ENCODE data around the gene PLA2G3. TPM values are rescaled to one million over a fixed set of nuclear protein-coding genes. Genes with fewer than 3 reads are reported as not detected.

Gene PLA2G3
- total and polyA plus RNA-seq, 2 experiments from 2014 or later, result 18.0 to 34.5 TPM

DNA sequence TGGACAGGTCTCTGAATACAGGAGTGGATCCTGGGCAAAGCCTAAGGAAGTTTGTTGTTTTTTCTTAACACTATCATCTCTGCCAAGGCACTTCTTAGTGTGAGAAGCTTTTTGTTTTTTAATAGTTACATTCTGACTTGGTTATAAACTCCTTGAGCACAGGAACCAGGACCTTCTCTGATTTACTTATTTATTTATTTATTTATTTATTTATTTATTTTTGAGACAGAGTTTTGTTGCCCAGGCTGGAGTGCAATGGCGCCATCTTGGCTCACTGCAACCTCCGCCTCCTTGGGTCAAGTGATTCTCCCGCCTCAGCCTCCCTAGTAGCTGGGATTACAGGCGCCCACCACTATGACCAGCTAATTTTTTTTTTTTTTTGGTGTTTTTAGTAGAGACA is 30.7 kb upstream of the PLA2G3 start:
- H3K4me1 ChIP-seq (ENCODE audit: insufficient read depth), result peaks cover 3% of the 10 kb centered on the region; the same call in 1 of the 2 replicates
- DNase-seq (ENCODE audit: low spot score) (no peak), ATAC-seq (no peak)
- no peak for TF ChIP-seq EZH2phosphoT487 (IDR thresholded peaks at IDR 0.05; ENCODE audit: unreplicated experiment)
- TF ChIP-seq, protein P1, sequence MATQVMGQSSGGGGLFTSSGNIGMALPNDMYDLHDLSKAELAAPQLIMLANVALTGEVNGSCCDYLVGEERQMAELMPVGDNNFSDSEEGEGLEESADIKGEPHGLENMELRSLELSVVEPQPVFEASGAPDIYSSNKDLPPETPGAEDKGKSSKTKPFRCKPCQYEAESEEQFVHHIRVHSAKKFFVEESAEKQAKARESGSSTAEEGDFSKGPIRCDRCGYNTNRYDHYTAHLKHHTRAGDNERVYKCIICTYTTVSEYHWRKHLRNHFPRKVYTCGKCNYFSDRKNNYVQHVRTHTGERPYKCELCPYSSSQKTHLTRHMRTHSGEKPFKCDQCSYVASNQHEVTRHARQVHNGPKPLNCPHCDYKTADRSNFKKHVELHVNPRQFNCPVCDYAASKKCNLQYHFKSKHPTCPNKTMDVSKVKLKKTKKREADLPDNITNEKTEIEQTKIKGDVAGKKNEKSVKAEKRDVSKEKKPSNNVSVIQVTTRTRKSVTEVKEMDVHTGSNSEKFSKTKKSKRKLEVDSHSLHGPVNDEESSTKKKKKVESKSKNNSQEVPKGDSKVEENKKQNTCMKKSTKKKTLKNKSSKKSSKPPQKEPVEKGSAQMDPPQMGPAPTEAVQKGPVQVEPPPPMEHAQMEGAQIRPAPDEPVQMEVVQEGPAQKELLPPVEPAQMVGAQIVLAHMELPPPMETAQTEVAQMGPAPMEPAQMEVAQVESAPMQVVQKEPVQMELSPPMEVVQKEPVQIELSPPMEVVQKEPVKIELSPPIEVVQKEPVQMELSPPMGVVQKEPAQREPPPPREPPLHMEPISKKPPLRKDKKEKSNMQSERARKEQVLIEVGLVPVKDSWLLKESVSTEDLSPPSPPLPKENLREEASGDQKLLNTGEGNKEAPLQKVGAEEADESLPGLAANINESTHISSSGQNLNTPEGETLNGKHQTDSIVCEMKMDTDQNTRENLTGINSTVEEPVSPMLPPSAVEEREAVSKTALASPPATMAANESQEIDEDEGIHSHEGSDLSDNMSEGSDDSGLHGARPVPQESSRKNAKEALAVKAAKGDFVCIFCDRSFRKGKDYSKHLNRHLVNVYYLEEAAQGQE (IDR thresholded peaks at IDR 0.05; ENCODE audit: unreplicated experiment), result no peak
- no peak for TF ChIP-seq CREB1 (CRISPR knock-in tag; IDR thresholded peaks at IDR 0.05; ENCODE audit: low read depth)
- TF ChIP-seq ZNF114 (CRISPR knock-in tag; IDR thresholded peaks at IDR 0.05), result no peak
- TF ChIP-seq ETS1 (IDR thresholded peaks at IDR 0.05), result no peak
- TF ChIP-seq JUNB (IDR thresholded peaks at IDR 0.05; ENCODE audit: unreplicated experiment), result no peak
- TF ChIP-seq EZH2 (IDR thresholded peaks at IDR 0.05; ENCODE audit: low read depth, unreplicated experiment), result no peak
- TF ChIP-seq POLR2AphosphoS5 (IDR thresholded peaks at IDR 0.05; ENCODE audit: low read depth), result no peak
- TF ChIP-seq NANOG (IDR thresholded peaks at IDR 0.05; ENCODE audit: borderline replicate concordance), result no peak
- no peak for TF ChIP-seq CTCF (conservative IDR thresholded peaks at IDR 0.05; ENCODE audit: low read depth in 2 of 2)
- TF ChIP-seq STAT1 (IDR thresholded peaks at IDR 0.05; ENCODE audit: unreplicated experiment), result no peak
- TF ChIP-seq, protein P2, sequence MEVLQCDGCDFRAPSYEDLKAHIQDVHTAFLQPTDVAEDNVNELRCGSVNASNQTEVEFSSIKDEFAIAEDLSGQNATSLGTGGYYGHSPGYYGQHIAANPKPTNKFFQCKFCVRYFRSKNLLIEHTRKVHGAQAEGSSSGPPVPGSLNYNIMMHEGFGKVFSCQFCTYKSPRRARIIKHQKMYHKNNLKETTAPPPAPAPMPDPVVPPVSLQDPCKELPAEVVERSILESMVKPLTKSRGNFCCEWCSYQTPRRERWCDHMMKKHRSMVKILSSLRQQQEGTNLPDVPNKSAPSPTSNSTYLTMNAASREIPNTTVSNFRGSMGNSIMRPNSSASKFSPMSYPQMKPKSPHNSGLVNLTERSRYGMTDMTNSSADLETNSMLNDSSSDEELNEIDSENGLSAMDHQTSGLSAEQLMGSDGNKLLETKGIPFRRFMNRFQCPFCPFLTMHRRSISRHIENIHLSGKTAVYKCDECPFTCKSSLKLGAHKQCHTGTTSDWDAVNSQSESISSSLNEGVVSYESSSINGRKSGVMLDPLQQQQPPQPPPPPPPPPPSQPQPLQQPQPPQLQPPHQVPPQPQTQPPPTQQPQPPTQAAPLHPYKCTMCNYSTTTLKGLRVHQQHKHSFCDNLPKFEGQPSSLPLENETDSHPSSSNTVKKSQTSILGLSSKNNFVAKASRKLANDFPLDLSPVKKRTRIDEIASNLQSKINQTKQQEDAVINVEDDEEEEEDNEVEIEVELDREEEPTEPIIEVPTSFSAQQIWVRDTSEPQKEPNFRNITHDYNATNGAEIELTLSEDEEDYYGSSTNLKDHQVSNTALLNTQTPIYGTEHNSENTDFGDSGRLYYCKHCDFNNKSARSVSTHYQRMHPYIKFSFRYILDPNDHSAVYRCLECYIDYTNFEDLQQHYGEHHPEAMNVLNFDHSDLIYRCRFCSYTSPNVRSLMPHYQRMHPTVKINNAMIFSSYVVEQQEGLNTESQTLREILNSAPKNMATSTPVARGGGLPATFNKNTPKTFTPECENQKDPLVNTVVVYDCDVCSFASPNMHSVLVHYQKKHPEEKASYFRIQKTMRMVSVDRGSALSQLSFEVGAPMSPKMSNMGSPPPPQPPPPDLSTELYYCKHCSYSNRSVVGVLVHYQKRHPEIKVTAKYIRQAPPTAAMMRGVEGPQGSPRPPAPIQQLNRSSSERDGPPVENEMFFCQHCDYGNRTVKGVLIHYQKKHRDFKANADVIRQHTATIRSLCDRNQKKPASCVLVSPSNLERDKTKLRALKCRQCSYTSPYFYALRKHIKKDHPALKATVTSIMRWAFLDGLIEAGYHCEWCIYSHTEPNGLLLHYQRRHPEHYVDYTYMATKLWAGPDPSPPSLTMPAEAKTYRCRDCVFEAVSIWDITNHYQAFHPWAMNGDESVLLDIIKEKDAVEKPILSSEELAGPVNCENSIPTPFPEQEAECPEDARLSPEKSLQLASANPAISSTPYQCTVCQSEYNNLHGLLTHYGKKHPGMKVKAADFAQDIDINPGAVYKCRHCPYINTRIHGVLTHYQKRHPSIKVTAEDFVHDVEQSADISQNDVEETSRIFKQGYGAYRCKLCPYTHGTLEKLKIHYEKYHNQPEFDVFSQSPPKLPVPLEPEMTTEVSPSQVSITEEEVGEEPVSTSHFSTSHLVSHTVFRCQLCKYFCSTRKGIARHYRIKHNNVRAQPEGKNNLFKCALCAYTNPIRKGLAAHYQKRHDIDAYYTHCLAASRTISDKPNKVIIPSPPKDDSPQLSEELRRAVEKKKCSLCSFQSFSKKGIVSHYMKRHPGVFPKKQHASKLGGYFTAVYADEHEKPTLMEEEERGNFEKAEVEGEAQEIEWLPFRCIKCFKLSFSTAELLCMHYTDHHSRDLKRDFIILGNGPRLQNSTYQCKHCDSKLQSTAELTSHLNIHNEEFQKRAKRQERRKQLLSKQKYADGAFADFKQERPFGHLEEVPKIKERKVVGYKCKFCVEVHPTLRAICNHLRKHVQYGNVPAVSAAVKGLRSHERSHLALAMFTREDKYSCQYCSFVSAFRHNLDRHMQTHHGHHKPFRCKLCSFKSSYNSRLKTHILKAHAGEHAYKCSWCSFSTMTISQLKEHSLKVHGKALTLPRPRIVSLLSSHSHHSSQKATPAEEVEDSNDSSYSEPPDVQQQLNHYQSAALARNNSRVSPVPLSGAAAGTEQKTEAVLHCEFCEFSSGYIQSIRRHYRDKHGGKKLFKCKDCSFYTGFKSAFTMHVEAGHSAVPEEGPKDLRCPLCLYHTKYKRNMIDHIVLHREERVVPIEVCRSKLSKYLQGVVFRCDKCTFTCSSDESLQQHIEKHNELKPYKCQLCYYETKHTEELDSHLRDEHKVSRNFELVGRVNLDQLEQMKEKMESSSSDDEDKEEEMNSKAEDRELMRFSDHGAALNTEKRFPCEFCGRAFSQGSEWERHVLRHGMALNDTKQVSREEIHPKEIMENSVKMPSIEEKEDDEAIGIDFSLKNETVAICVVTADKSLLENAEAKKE (CRISPR knock-in tag; IDR thresholded peaks at IDR 0.05), result no peak
- TF ChIP-seq ZNF331 (CRISPR knock-in tag; IDR thresholded peaks at IDR 0.05; ENCODE audit: low read depth), result no peak
- H3K36me3 ChIP-seq (ENCODE audit: insufficient read depth), result 0 out of 2 replicates have a peak, but pooled peaks cover 5% of the 10 kb centered on the region
- H3K9me2 ChIP-seq (ENCODE audit: insufficient read depth), result no peaks in the 10 kb centered on the region
- H3K4me3 ChIP-seq, result no peak overlapping the region
- no peak overlapping the region for H3K27ac ChIP-seq (ENCODE audit: low read depth)
- no peaks in the 10 kb centered on the region; the same call in none of the 2 replicates for H4K20me1 ChIP-seq (replicated peaks; ENCODE audit: insufficient read depth)
- no peak overlapping the region for H3K4me2 ChIP-seq
- H3K79me2 ChIP-seq (replicated peaks; ENCODE audit: insufficient read depth), result peaks cover 20% of the 10 kb centered on the region
- H3K36me3 Mint-ChIP-seq (ENCODE audit: low read depth), result peaks cover 3% of the 10 kb centered on the region; the same call in 1 of the 3 replicates
- H3K27me3 ChIP-seq (ENCODE audit: insufficient read depth), result no peaks in the 10 kb centered on the region
- H3F3A ChIP-seq (replicated peaks; ENCODE audit: low read depth), result no peaks in the 10 kb centered on the region
- no peak overlapping the region for H3K4me3 Mint-ChIP-seq
- H3K4me1 Mint-ChIP-seq, result 0 out of 3 replicates have a peak, but pooled peaks cover 2% of the 10 kb centered on the region
- no peak overlapping the region for H2AFZ ChIP-seq
- no peaks in the 10 kb centered on the region for H3K27me3 Mint-ChIP-seq (ENCODE audit: insufficient read depth, low read depth, poor library complexity)
- no peaks in the 10 kb centered on the region; the same call in 2 of the 3 replicates for H3K9me3 Mint-ChIP-seq
- H3K27ac Mint-ChIP-seq, result no peak overlapping the region

All from GM23338 (cell line).